Upper lobe of left lung (tissue), 4 donors: ENCODE measurements around the gene CSPG4.

Source experiments
- POLR2A ChIP-seq, 4 donors: fragments of 450-650 bp; IDR thresholded peaks; one replicate each; pipeline ENCODE4 v1.5.1; 2016 to 2017; ENCODE audit warnings: antibody characterized with exemption in 4 of 4, mild to moderate bottlenecking in 2 of 4
- POLR2AphosphoS5 ChIP-seq, 2 donors: sonication (generic); formaldehyde crosslinking; IDR thresholded peaks; one replicate each; pipeline ENCODE4 v1.5.1; 2017; ENCODE audit warnings: antibody characterized with exemption in 2 of 2
- TF ChIP-seq, protein P1 (sequence below), 6 experiments: fragments of 450-650 bp in 4 of 6; fragments of 200-600 bp in 2 of 6; sonication (generic) in 2 of 6; IDR thresholded peaks; one replicate each; pipeline ENCODE4 v1.5.1; 2016 to 2019; ENCODE audit warnings: antibody characterized with exemption in 6 of 6

DNA sequence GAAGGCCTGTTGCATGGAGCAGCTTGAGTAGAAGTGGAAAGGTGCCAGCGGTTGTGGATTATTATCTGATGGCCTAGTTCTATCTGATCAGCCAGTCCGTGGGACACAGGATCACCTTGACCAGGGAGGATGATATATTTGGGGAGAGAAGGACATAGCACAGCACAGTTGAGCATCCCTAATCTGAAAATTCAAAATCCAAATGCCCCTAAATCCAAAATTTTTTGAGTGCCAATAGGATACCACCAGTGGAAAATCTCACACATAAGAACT lies 6.0 kb downstream of the CSPG4 start:
- TF ChIP-seq POLR2AphosphoS5 (IDR thresholded peaks at IDR 0.05) (no peak), POLR2A (IDR thresholded peaks at IDR 0.05) (no peak)
- TF ChIP-seq, protein P1, sequence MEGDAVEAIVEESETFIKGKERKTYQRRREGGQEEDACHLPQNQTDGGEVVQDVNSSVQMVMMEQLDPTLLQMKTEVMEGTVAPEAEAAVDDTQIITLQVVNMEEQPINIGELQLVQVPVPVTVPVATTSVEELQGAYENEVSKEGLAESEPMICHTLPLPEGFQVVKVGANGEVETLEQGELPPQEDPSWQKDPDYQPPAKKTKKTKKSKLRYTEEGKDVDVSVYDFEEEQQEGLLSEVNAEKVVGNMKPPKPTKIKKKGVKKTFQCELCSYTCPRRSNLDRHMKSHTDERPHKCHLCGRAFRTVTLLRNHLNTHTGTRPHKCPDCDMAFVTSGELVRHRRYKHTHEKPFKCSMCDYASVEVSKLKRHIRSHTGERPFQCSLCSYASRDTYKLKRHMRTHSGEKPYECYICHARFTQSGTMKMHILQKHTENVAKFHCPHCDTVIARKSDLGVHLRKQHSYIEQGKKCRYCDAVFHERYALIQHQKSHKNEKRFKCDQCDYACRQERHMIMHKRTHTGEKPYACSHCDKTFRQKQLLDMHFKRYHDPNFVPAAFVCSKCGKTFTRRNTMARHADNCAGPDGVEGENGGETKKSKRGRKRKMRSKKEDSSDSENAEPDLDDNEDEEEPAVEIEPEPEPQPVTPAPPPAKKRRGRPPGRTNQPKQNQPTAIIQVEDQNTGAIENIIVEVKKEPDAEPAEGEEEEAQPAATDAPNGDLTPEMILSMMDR (IDR thresholded peaks at IDR 0.05), result no peak
